Chondrocyte (in vitro differentiated cells): ENCODE data around the gene CHRDL2. TPM values are rescaled to one million over a fixed set of nuclear protein-coding genes. Genes with fewer than 3 reads are reported as not detected.

Experiments used
- DNase-seq: peaks from one replicate; pipeline ENCODE4 v3.0.0; 2021; ENCODE audit warnings: mixed read lengths, low spot score
- H3K27ac Mint-ChIP-seq: one replicate; pipeline ENCODE4 v1.8.0; 2021; ENCODE audit warnings: mild to moderate bottlenecking, moderate library complexity, mixed read lengths; ENCODE audit not compliant: unreplicated experiment
- H3K27me3 Mint-ChIP-seq: 2 replicates; pipeline ENCODE4 v1.8.0; 2021; ENCODE audit warnings: low read depth, mixed read lengths
- H3K36me3 Mint-ChIP-seq: 2 replicates; pipeline ENCODE4 v1.8.0; 2021; ENCODE audit warnings: low read depth, mixed read lengths
- H3K4me1 Mint-ChIP-seq: 2 replicates; pipeline ENCODE4 v1.8.0; 2021; ENCODE audit warnings: low read depth, mild to moderate bottlenecking, mixed read lengths
- H3K4me3 Mint-ChIP-seq: one replicate; pipeline ENCODE4 v1.8.0; 2021; ENCODE audit warnings: mild to moderate bottlenecking, moderate library complexity, mixed read lengths; ENCODE audit not compliant: unreplicated experiment
- H3K9me3 Mint-ChIP-seq: 2 replicates; pipeline ENCODE4 v1.8.0; 2021; ENCODE audit warnings: low read depth, mixed read lengths
- CTCF ChIP-seq: fragments of 200-600 bp; sonication (generic); IDR thresholded peaks from 2 replicates; pipeline ENCODE4 v1.5.0; 2021; ENCODE audit warnings: antibody characterized with exemption, mild to moderate bottlenecking, moderate library complexity
- total RNA-seq: library from RNA; stranded (reverse); gene quantifications from 3 replicates; pipeline ENCODE4 v1.2.1, GENCODE V29; 2021

Gene CHRDL2
- total RNA-seq, 1 donor from 2014 or later = not detected

- H3K27me3 Mint-ChIP-seq = peaks cover 15% of the 10 kb centered on the region
- H3K4me3 Mint-ChIP-seq = no peak overlapping the region
- peaks cover 5% of the 10 kb centered on the region for H3K4me1 Mint-ChIP-seq
- peaks cover 1% of the 10 kb centered on the region for H3K36me3 Mint-ChIP-seq
- TF ChIP-seq CTCF = no peak
- no peaks in the 10 kb centered on the region for H3K9me3 Mint-ChIP-seq
- no peak overlapping the region for H3K27ac Mint-ChIP-seq
- no peak for DNase-seq
Measured at GRCh38 chr11:74696500-74696899, 34.7 kb downstream of the CHRDL2 start.

GRCh38 chr11:74695705-74696280 is 35.4 kb downstream of the CHRDL2 start:
- H3K36me3 Mint-ChIP-seq = peaks cover 1% of the 10 kb centered on the region
- no peaks in the 10 kb centered on the region for H3K9me3 Mint-ChIP-seq
- peaks cover 15% of the 10 kb centered on the region for H3K27me3 Mint-ChIP-seq
- no peak for DNase-seq
- H3K4me1 Mint-ChIP-seq = peaks cover 5% of the 10 kb centered on the region
- H3K4me3 Mint-ChIP-seq = no peak overlapping the region
- no peak overlapping the region for H3K27ac Mint-ChIP-seq
- TF ChIP-seq CTCF = no peak

- peaks cover 15% of the 10 kb centered on the region for H3K27me3 Mint-ChIP-seq
- TF ChIP-seq CTCF = peak; percentile 34
- no peak overlapping the region for H3K27ac Mint-ChIP-seq
- H3K4me1 Mint-ChIP-seq = peaks cover 5% of the 10 kb centered on the region
- peaks cover 1% of the 10 kb centered on the region for H3K36me3 Mint-ChIP-seq
- H3K9me3 Mint-ChIP-seq = no peaks in the 10 kb centered on the region
- no peak for DNase-seq
- no peak overlapping the region for H3K4me3 Mint-ChIP-seq
Measured at GRCh38 chr11:74694136-74694930, 36.9 kb downstream of the CHRDL2 start.

- Mint-ChIP-seq H3K4me1 (peaks cover 7% of the 10 kb centered on the region), H3K27ac (no peak overlapping the region), H3K36me3 (peaks cover 1% of the 10 kb centered on the region), H3K9me3 (no peaks in the 10 kb centered on the region), H3K27me3 (peaks cover 15% of the 10 kb centered on the region), H3K4me3 (no peak overlapping the region)
- no peak for TF ChIP-seq CTCF
- no peak for DNase-seq
Measured at GRCh38 chr11:74693531-74693930, 37.7 kb downstream of the CHRDL2 start.

GRCh38 chr11:74691755-74692154 is 39.5 kb downstream of the CHRDL2 start:
- no peak for DNase-seq
- no peak overlapping the region for H3K4me3 Mint-ChIP-seq
- H3K36me3 Mint-ChIP-seq = peaks cover 1% of the 10 kb centered on the region
- TF ChIP-seq CTCF = no peak
- peaks cover 20% of the 10 kb centered on the region for H3K4me1 Mint-ChIP-seq
- peaks cover 15% of the 10 kb centered on the region for H3K27me3 Mint-ChIP-seq
- H3K9me3 Mint-ChIP-seq = no peaks in the 10 kb centered on the region
- no peak overlapping the region for H3K27ac Mint-ChIP-seq
